CD14-positive monocyte (primary cell): Measurements from ENCODE around the gene B4GALT4. TPM values are rescaled to one million over a fixed set of nuclear protein-coding genes. Genes with fewer than 3 reads are reported as not detected.

Experiments used
- DNase-seq, 3 donors: peaks; one replicate each; pipeline ENCODE4 v3.0.0-alpha.2; 2011 to 2022
- H2AFZ ChIP-seq: 2 replicates; pipeline ENCODE4 v1.6.0; 2012; ENCODE audit warnings: mild to moderate bottlenecking, low read depth, low read length, inconsistent platforms; ENCODE audit not compliant: insufficient read depth, poor library complexity, severe bottlenecking
- H3K27ac ChIP-seq, 2 donors: 1 replicate in 1 of 2; 2 replicates in 1 of 2; pipeline ENCODE4 v1.5.1; 2012 to 2013; ENCODE audit warnings: low read length in 2 of 2, control low read depth in 1 of 2, inconsistent platforms in 1 of 2, low read depth in 1 of 2, mild to moderate bottlenecking in 1 of 2
- H3K27me3 ChIP-seq, 2 donors: one replicate each; pipeline versions ENCODE4 v1.6.0 to v1.6.1; 2011 to 2013; ENCODE audit warnings: low read length in 2 of 2; ENCODE audit not compliant: control insufficient read depth in 2 of 2, insufficient read depth in 2 of 2
- H3K36me3 ChIP-seq, 2 donors: replicated peaks in 1 of 2; 1 replicate in 1 of 2; 2 replicates in 1 of 2; pipeline versions ENCODE4 v1.5.1 to v1.6.1; 2012 to 2013; ENCODE audit warnings: low read length in 2 of 2, control low read depth in 1 of 2, inconsistent platforms in 1 of 2, mild to moderate bottlenecking in 1 of 2; ENCODE audit not compliant: insufficient read depth in 2 of 2, control insufficient read depth in 1 of 2
- H3K4me1 ChIP-seq, 2 donors: 1 replicate in 1 of 2; 2 replicates in 1 of 2; pipeline versions ENCODE4 v1.5.1 to v1.6.1; 2012 to 2013; ENCODE audit warnings: low read length in 2 of 2, control low read depth in 1 of 2, inconsistent platforms in 1 of 2, mild to moderate bottlenecking in 1 of 2, moderate library complexity in 1 of 2; ENCODE audit not compliant: insufficient read depth in 2 of 2, control insufficient read depth in 1 of 2
- H3K4me2 ChIP-seq: replicated peaks from 2 replicates; pipeline ENCODE3; 2012; ENCODE audit warnings: low read length, moderate library complexity, mild to moderate bottlenecking; ENCODE audit not compliant: poor library complexity, severe bottlenecking; ENCODE audit errors: extremely low read depth
- H3K4me3 ChIP-seq, 3 experiments: fragments of 200-600 bp in 1 of 3; sonication (generic) in 1 of 3; replicated peaks in 1 of 3; 1 replicate in 2 of 3; 2 replicates in 1 of 3; pipeline ENCODE4 v1.5.1; 2011 to 2013; ENCODE audit warnings: low read length in 3 of 3, mild to moderate bottlenecking in 3 of 3, control low read depth in 2 of 3, low read depth in 2 of 3, inconsistent platforms in 1 of 3, moderate library complexity in 1 of 3
- H3K79me2 ChIP-seq: 2 replicates; pipeline ENCODE4 v1.6.0; 2012; ENCODE audit warnings: mild to moderate bottlenecking, control low read depth, inconsistent platforms, low read length, moderate library complexity; ENCODE audit not compliant: insufficient read depth
- H3K9ac ChIP-seq: 2 replicates; pipeline ENCODE4 v1.6.0; 2017; ENCODE audit warnings: low read length, mild to moderate bottlenecking; ENCODE audit not compliant: insufficient read depth, poor library complexity, severe bottlenecking
- H3K9me3 ChIP-seq, 2 donors: replicated peaks in 1 of 2; 1 replicate in 1 of 2; 2 replicates in 1 of 2; pipeline versions ENCODE4 v1.5.1 to v1.6.1; 2012 to 2013; ENCODE audit warnings: low read length in 2 of 2, control low read depth in 1 of 2; ENCODE audit not compliant: control insufficient read depth in 1 of 2, insufficient read depth in 1 of 2
- H4K20me1 ChIP-seq: 2 replicates; pipeline ENCODE4 v1.6.0; 2012; ENCODE audit warnings: mild to moderate bottlenecking, low read length, control low read depth, moderate library complexity; ENCODE audit not compliant: insufficient read depth
- H3K27ac Mint-ChIP-seq, 7 donors: one replicate each; pipeline ENCODE4 v1.8.0; 2020; ENCODE audit warnings: mild to moderate bottlenecking in 7 of 7, mixed read lengths in 7 of 7, moderate library complexity in 6 of 7, inconsistent platforms in 2 of 7
- H3K27me3 Mint-ChIP-seq, 3 donors: one replicate each; pipeline ENCODE4 v1.8.0; 2021 to 2022; ENCODE audit warnings: low read depth in 3 of 3, mild to moderate bottlenecking in 3 of 3, mixed read lengths in 3 of 3, moderate library complexity in 3 of 3, inconsistent platforms in 1 of 3
- H3K36me3 Mint-ChIP-seq, 2 donors: one replicate each; pipeline ENCODE4 v1.8.0; 2020; ENCODE audit warnings: mixed read lengths in 2 of 2, inconsistent platforms in 1 of 2, mild to moderate bottlenecking in 1 of 2
- H3K4me1 Mint-ChIP-seq: one replicate; pipeline ENCODE4 v1.8.0; 2020; ENCODE audit warnings: mild to moderate bottlenecking, mixed read lengths
- H3K4me3 Mint-ChIP-seq, 2 donors: one replicate each; pipeline ENCODE4 v1.8.0; 2020; ENCODE audit warnings: mild to moderate bottlenecking in 2 of 2, mixed read lengths in 2 of 2, moderate library complexity in 1 of 2
- H3K9me3 Mint-ChIP-seq, 7 donors: one replicate each; pipeline ENCODE4 v1.8.0; 2020 to 2022; ENCODE audit warnings: mixed read lengths in 7 of 7, mild to moderate bottlenecking in 6 of 7, moderate library complexity in 6 of 7, inconsistent platforms in 2 of 7
- CTCF ChIP-seq: fragments of 200-600 bp; IDR thresholded peaks from one replicate; pipeline ENCODE4 v1.8.0; 2022; ENCODE audit warnings: antibody characterized with exemption, mild to moderate bottlenecking
- WGBS: methylation state at CpG from one replicate; pipeline ENCODE4 v1.1.5; 2013; ENCODE audit warnings: missing lambda C conversion rate; ENCODE audit not compliant: insufficient coverage; 5-methylcytosine and 5-hydroxymethylcytosine counted together
- intact Hi-C, 2 donors: fragments of 100-400 bp; cut with micrococcal nuclease; formaldehyde crosslinking; loops; one replicate each; pipeline versions ENCODE4 v1.15.0 to v1.15.1; 2023
- polyA plus RNA-seq, 3 donors: library from polyadenylated mRNA; depleted of rRNA in 1 of 3; unstranded in 2 of 3; stranded (reverse) in 1 of 3; fragments of 300-500 nt in 2 of 3; fragments of >200 nt in 1 of 3; fragmentation: Illumina TruSeq in 2 of 3; gene quantifications; 1 replicate in 2 of 3; 2 replicates in 1 of 3; pipeline ENCODE4 v1.2.3, GENCODE V29; 2012 to 2021

Gene B4GALT4
- polyA plus RNA-seq, 3 donors, result 5.8 to 7.4 (median 5.8) TPM

- Mint-ChIP-seq H3K27me3 (no peaks in the 10 kb centered on the region), H3K27ac (no peak overlapping the region), H3K4me1 (peaks cover 36% of the 10 kb centered on the region), H3K36me3 (peaks cover 29 to 35% of the 10 kb centered on the region in 2 donors), H3K9me3 (peaks cover 0 to 2% (median 0%) of the 10 kb centered on the region in 7 donors), H3K4me3 (no peak overlapping the region)
- H3K4me1 ChIP-seq, result peaks cover 28 to 48% of the 10 kb centered on the region in 2 donors
- H3K36me3 ChIP-seq, result peaks cover 23 to 37% of the 10 kb centered on the region in 2 donors
- H4K20me1 ChIP-seq, result no peaks in the 10 kb centered on the region
- no peak overlapping the region for H3K4me3 ChIP-seq
- no peaks in the 10 kb centered on the region for H3K9me3 ChIP-seq
- TF ChIP-seq CTCF, result no peak
- DNase-seq, result no peak
- H3K9ac ChIP-seq, result no peak overlapping the region
- H3K27me3 ChIP-seq, result no peaks in the 10 kb centered on the region
- no peak overlapping the region for H3K4me2 ChIP-seq
- H3K79me2 ChIP-seq, result peaks cover 40% of the 10 kb centered on the region
- intact Hi-C loops, result no loop called here
- H2AFZ ChIP-seq, result no peak overlapping the region
- H3K27ac ChIP-seq, result no peak overlapping the region
Measured at GRCh38 chr3:119237299-119237698, 3.4 kb downstream of the B4GALT4 start.

GRCh38 chr3:119236756-119237155, 3.9 kb downstream of the B4GALT4 start:
- Mint-ChIP-seq H3K9me3 (no peaks in the 10 kb centered on the region), H3K4me1 (peaks cover 36% of the 10 kb centered on the region), H3K27me3 (no peaks in the 10 kb centered on the region), H3K36me3 (peaks cover 31 to 35% of the 10 kb centered on the region in 2 donors), H3K27ac (peak overlapping the region in 6 of 7 donors; percentile 19 to 80 (median 59)), H3K4me3 (no peak overlapping the region)
- Histone ChIP-seq H3K4me1 (peaks cover 28 to 47% of the 10 kb centered on the region in 2 donors), H2AFZ (no peak overlapping the region), H3K9me3 (no peaks in the 10 kb centered on the region), H3K27me3 (no peaks in the 10 kb centered on the region), H4K20me1 (no peaks in the 10 kb centered on the region), H3K4me3 (no peak overlapping the region), H3K9ac (no peak overlapping the region), H3K36me3 (peaks cover 23 to 42% of the 10 kb centered on the region in 2 donors), H3K79me2 (peaks cover 40% of the 10 kb centered on the region), H3K4me2 (peak overlapping the region; percentile 4), H3K27ac (no peak overlapping the region)
- intact Hi-C loops, result no loop called here
- 0% methylated on average over 2 of the region's 7 CpGs for WGBS
- no peak for TF ChIP-seq CTCF
- peak; percentile 12 to 37 (median 25) for DNase-seq
